ENCODE data around the gene CCDC6. TPM values are rescaled to one million over a fixed set of nuclear protein-coding genes. Genes with fewer than 3 reads are reported as not detected.
A peak's percentile ranks its signal among the peaks of the same experiment; 100 is the strongest.

The CCDC6 gene
- total and polyA plus RNA-seq, 11 donors: 3.7 to 47.1 (median 17.4) TPM

DNA sequence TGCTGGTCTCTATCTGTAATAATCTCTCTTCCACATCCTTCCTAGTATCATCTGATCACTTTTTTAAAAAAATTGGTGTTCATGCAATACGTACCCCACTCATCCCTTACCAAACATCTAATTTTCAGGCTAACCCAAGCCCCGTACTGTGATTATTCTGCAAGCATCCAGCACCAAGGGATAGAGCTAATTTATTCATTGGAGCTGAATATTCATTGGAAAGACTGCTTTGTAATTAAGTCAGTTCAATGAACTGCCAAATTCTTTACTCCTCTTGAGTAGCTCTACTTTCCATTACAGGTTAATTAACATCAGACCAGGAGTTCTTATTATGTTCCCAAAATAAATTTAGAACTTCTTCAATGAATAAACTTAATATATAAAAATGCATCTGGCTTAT is 86.7 kb downstream of the CCDC6 start:
- H3K27me3 ChIP-seq: no peaks in the 10 kb centered on the region
- no peak overlapping the region for H3K4me3 ChIP-seq
- TF ChIP-seq POLR2A (IDR thresholded peaks at IDR 0.05): no peak
- TF ChIP-seq, protein P1, sequence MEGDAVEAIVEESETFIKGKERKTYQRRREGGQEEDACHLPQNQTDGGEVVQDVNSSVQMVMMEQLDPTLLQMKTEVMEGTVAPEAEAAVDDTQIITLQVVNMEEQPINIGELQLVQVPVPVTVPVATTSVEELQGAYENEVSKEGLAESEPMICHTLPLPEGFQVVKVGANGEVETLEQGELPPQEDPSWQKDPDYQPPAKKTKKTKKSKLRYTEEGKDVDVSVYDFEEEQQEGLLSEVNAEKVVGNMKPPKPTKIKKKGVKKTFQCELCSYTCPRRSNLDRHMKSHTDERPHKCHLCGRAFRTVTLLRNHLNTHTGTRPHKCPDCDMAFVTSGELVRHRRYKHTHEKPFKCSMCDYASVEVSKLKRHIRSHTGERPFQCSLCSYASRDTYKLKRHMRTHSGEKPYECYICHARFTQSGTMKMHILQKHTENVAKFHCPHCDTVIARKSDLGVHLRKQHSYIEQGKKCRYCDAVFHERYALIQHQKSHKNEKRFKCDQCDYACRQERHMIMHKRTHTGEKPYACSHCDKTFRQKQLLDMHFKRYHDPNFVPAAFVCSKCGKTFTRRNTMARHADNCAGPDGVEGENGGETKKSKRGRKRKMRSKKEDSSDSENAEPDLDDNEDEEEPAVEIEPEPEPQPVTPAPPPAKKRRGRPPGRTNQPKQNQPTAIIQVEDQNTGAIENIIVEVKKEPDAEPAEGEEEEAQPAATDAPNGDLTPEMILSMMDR (IDR thresholded peaks at IDR 0.05): no peak
- H3K36me3 ChIP-seq: peaks cover 0 to 2% (median 0%) of the 10 kb centered on the region in 9 donors
- ATAC-seq (no peak), DNase-seq (no peak)
- H3K9me3 ChIP-seq: no peaks in the 10 kb centered on the region
- no peak overlapping the region for H3K27ac ChIP-seq
- WGBS, 4 donors: 86 to 92% (median 90%) methylated on average over 2 of the region's 2 CpGs
- peaks cover 0 to 54% (median 12%) of the 10 kb centered on the region in 12 donors for H3K4me1 ChIP-seq
- intact Hi-C loops (cut with DNase I): loop anchor here in 2 of 10 donors (10.0 kb wide), 1 partner anchor 575 kb away; no protein-coding TSS in a partner anchor

DNA sequence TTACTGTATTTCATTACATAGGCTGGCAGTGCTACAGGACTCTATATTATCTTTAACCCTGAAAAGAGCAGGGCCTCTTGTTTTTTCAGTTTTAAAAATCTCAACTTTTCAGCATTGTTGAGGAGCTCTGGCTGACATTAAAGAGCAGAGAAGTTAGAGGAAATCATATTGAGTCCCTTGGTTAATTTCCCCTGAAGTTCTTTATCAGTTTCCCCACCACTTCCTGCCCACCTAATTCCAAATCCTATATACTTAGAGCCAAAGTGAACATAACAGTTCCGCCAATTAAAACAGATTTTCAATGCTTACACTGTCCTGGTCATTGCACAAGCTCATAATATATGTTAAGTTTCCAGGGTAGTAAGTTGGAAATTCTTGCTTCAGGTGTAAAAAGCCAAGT is 87.1 kb downstream of the CCDC6 start:
- Histone ChIP-seq H3K27me3 (no peaks in the 10 kb centered on the region), H3K4me3 (no peak overlapping the region), H3K4me1 (peaks cover 0 to 54% (median 12%) of the 10 kb centered on the region in 12 donors), H3K27ac (no peak overlapping the region), H3K9me3 (no peaks in the 10 kb centered on the region), H3K36me3 (peaks cover 0 to 6% (median under 1%) of the 10 kb centered on the region in 9 donors)
- DNase-seq: no peak
- no peak for ATAC-seq
- WGBS, 4 donors: 70 to 82% (median 74%) methylated on average over 1 of the region's 1 CpG
- intact Hi-C loops (cut with DNase I): no loop called here
- no peak for TF ChIP-seq POLR2A (IDR thresholded peaks at IDR 0.05)

DNA sequence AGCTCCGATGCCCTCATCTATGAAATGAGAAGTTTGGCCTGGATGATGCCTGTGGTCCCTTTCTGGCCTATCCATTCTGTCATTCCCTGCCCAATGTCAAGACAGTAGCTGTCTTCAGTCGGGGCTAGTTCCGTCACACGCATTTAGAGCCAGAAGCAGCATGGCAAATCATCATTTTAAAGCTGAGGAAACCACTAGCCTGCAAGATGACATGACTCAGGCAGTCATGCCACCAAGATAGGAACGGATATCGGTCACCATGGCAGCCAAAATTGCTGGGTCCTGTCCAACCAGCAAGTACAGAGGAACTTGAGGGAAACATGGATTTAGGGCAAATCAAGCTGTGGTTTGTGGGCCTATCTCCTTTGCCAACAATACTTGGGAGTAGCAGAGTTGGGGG is 88.6 kb downstream of the CCDC6 start:
- peaks cover 0 to 21% (median 12%) of the 10 kb centered on the region in 9 donors for H3K36me3 ChIP-seq
- H3K9me3 ChIP-seq: no peaks in the 10 kb centered on the region
- H3K4me3 ChIP-seq: no peak overlapping the region
- peak in 2 of 4 donors; percentile 39 to 51 for ATAC-seq
- intact Hi-C loops (cut with DNase I): no loop called here
- WGBS, 4 donors: 70 to 84% (median 72%) methylated on average over 6 of the region's 6 CpGs
- no peak overlapping the region for H3K27ac ChIP-seq
- no peaks in the 10 kb centered on the region for H3K27me3 ChIP-seq
- peaks cover 0 to 51% (median 10%) of the 10 kb centered on the region in 12 donors for H3K4me1 ChIP-seq
- no peak for TF ChIP-seq POLR2A (IDR thresholded peaks at IDR 0.05)
- TF ChIP-seq, protein P1 (IDR thresholded peaks at IDR 0.05): no peak
- peak in 1 of 5 donors; percentile 36 for DNase-seq

DNA sequence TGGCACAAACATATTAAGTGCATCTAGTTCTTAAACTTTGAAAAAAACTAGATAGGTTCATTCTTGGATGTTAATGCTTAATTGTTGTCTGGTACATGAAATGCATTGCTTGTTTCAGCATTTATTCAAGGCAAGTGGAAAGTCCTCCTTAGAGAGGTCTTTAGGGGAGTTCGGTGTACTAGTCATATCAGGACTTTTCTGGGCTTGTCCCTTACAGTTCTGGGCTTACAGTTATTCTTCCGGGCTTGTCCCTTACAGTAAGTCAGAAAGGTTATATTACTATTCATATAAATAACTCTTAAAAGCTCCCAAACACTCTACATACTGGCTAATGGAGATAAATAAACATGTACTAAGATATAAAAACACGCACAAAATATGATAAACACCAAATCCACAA is 91.5 kb downstream of the CCDC6 start:
- H3K4me1 ChIP-seq: peaks cover 0 to 24% (median 5%) of the 10 kb centered on the region in 12 donors
- no peaks in the 10 kb centered on the region for H3K9me3 ChIP-seq
- no peaks in the 10 kb centered on the region for H3K27me3 ChIP-seq
- no peak for ATAC-seq
- no peak for DNase-seq
- no peak overlapping the region for H3K4me3 ChIP-seq
- WGBS, 4 donors: 76 to 97% (median 95%) methylated on average over 3 of the region's 3 CpGs
- no peak for TF ChIP-seq POLR2A (IDR thresholded peaks at IDR 0.05)
- TF ChIP-seq, protein P1 (IDR thresholded peaks at IDR 0.05): no peak
- H3K36me3 ChIP-seq: peaks cover 0 to 50% (median 41%) of the 10 kb centered on the region in 9 donors
- no peak overlapping the region for H3K27ac ChIP-seq
- intact Hi-C loops (cut with DNase I): loop anchor here in 1 of 10 donors (5.0 kb wide), 1 partner anchor 578 kb away; no protein-coding TSS in a partner anchor
